Gastrocnemius medialis (tissue), 4 donors: ENCODE measurements around the gene MED16. TPM values are rescaled to one million over a fixed set of nuclear protein-coding genes. Genes with fewer than 3 reads are reported as not detected.

ENCODE experiments used
- ATAC-seq, 2 donors: fragments of 150-250 bp; one replicate each; pipeline ENCODE4 v1.9.1; 2016
- DNase-seq, 2 donors: peaks; one replicate each; pipeline ENCODE4 v3.0.0-alpha.2; 2019
- H3K27ac ChIP-seq, 4 donors: fragments of 200-600 bp; sonication (generic); 1 replicate in 1 of 4; 2 replicates in 3 of 4; pipeline ENCODE4 v1.5.1; 2016 to 2018; ENCODE audit warnings: mild to moderate bottlenecking in 2 of 4, moderate library complexity in 1 of 4
- H3K27me3 ChIP-seq, 3 donors: fragments of 200-600 bp; sonication (generic) in 2 of 3; 1 replicate in 1 of 3; 2 replicates in 2 of 3; pipeline versions ENCODE4 v1.5.1 to v1.6.0; 2016 to 2019; ENCODE audit warnings: mild to moderate bottlenecking in 1 of 3, moderate library complexity in 1 of 3
- H3K36me3 ChIP-seq, 2 donors: fragments of 200-600 bp; sonication (generic) in 1 of 2; one replicate each; pipeline ENCODE4 v1.5.1; 2017 to 2018
- H3K4me1 ChIP-seq, 2 donors: fragments of 200-600 bp; sonication (generic) in 1 of 2; one replicate each; pipeline ENCODE4 v1.5.1; 2016 to 2017; ENCODE audit warnings: mild to moderate bottlenecking in 2 of 2
- H3K4me3 ChIP-seq, 4 donors: fragments of 200-600 bp; sonication (generic) in 3 of 4; 1 replicate in 1 of 4; 2 replicates in 3 of 4; pipeline ENCODE4 v1.5.1; 2016 to 2019; ENCODE audit warnings: mild to moderate bottlenecking in 2 of 4
- H3K9me3 ChIP-seq, 3 donors: fragments of 200-600 bp; sonication (generic) in 2 of 3; 1 replicate in 1 of 3; 2 replicates in 2 of 3; pipeline ENCODE4 v1.5.1; 2016 to 2019
- POLR2A ChIP-seq, 2 donors: fragments of 450-650 bp; IDR thresholded peaks; one replicate each; pipeline ENCODE4 v1.6.1; 2017; ENCODE audit warnings: antibody characterized with exemption in 2 of 2, mild to moderate bottlenecking in 2 of 2, moderate library complexity in 2 of 2
- in situ Hi-C, 4 donors: fragments of 200-750 bp; cut with MboI; loops; one replicate each; pipeline versions ENCODE4 v1.15.0 to v1.8.0; 2017; ENCODE audit warnings: low sequenced_read_pairs in 4 of 4
- intact Hi-C: fragments of 100-400 bp; cut with DNase I; formaldehyde crosslinking; loops from one replicate; pipeline ENCODE4 v1.15.1; 2023; ENCODE audit warnings: low total_unique reads
- total RNA-seq, 4 donors: library from RNA; depleted of rRNA; stranded (reverse); fragments of >200 nt; gene quantifications; one replicate each; pipeline versions ENCODE4 v1.1.0 to v1.2.3, GENCODE V29; 2016
- TF ChIP-seq, protein P1 (sequence below), 5 experiments: fragments of 450-650 bp in 3 of 5; fragments of 200-600 bp in 2 of 5; sonication (generic) in 2 of 5; IDR thresholded peaks in 4 of 5; conservative IDR thresholded peaks in 1 of 5; 1 replicate in 4 of 5; 2 replicates in 1 of 5; pipeline ENCODE4 v1.5.1; 2016 to 2019; ENCODE audit warnings: antibody characterized with exemption in 5 of 5, mild to moderate bottlenecking in 3 of 5, moderate library complexity in 3 of 5

The MED16 gene
- total RNA-seq, 4 donors from 2014 or later = 22.0 to 67.6 (median 54.6) TPM

DNA sequence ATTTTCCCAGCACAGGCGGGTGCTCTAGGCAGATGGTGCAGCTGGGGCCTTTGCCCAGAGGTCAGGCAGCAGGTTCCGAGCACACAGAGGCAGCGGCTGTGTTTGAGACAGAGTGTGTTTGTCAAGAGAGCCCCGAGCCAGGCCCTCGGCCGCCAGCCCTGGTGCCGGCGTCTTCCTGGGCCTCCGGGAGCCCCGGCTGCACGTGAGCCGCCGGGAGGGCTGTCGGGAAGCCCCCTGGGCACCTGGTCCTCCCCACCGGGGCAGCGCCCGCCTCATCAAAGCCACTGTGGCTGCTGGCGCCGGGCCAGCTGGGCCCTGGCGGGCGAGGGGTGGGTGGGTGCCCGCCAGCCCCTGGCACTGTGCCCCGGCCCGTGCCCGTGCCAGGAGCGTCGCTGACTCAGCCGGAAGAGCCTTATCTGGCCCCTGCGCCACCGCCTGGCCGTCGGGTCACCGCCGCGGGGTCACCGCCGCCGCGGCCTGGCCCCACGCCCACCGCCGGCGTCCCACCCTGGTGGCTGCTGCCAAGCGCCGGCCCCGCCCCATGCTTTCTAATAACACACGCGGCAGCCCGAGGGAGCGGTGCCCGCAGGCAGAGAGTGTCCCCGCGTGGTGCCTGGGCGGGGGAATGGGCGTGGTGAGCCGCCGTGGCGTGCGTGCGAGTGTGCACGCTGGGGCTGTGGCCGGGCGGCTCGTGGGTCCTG, 47.8 kb upstream of the MED16 start:
- DNase-seq = peak; percentile 30 to 48
- no peaks in the 10 kb centered on the region for H3K9me3 ChIP-seq
- peak overlapping the region; percentile 34 to 50 (median 44) for H3K4me3 ChIP-seq
- intact Hi-C loops = no loop called here
- H3K27ac ChIP-seq = peak overlapping the region; percentile 56 to 72 (median 64)
- H3K27me3 ChIP-seq = no peaks in the 10 kb centered on the region
- H3K36me3 ChIP-seq = no peaks in the 10 kb centered on the region
- in situ Hi-C loops = no loop called here
- peak; percentile 44 to 59 for ATAC-seq
- TF ChIP-seq POLR2A (IDR thresholded peaks at IDR 0.05) = no peak
- TF ChIP-seq, protein P1, sequence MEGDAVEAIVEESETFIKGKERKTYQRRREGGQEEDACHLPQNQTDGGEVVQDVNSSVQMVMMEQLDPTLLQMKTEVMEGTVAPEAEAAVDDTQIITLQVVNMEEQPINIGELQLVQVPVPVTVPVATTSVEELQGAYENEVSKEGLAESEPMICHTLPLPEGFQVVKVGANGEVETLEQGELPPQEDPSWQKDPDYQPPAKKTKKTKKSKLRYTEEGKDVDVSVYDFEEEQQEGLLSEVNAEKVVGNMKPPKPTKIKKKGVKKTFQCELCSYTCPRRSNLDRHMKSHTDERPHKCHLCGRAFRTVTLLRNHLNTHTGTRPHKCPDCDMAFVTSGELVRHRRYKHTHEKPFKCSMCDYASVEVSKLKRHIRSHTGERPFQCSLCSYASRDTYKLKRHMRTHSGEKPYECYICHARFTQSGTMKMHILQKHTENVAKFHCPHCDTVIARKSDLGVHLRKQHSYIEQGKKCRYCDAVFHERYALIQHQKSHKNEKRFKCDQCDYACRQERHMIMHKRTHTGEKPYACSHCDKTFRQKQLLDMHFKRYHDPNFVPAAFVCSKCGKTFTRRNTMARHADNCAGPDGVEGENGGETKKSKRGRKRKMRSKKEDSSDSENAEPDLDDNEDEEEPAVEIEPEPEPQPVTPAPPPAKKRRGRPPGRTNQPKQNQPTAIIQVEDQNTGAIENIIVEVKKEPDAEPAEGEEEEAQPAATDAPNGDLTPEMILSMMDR (IDR thresholded peaks at IDR 0.05 in 4 of 5, conservative IDR thresholded peaks at IDR 0.05 in 1 of 5) = no peak
- peaks cover 0 to 7% of the 10 kb centered on the region in 2 donors for H3K4me1 ChIP-seq

DNA sequence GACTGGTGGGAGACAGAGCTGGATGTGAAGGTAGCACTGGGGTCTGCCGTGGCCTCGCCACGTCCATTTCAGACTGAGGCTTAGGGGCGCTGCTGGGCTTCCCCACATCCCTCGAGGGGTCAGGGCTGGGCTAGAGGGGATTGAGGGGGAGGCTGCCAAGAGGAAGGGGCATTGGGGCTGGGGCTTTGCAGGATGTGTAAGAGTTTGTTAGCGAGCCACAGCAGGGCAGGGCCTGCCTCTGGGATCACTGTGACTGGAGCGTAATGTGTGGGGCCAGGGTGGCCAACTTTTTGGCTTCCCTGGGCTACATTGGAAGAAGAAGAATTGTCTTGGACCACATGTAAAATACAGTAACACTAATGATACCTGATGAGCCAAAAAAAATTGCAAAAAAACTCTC, 46.9 kb upstream of the MED16 start:
- Histone ChIP-seq H3K9me3 (no peaks in the 10 kb centered on the region), H3K4me1 (peaks cover 5 to 12% of the 10 kb centered on the region in 2 donors), H3K27me3 (no peaks in the 10 kb centered on the region), H3K27ac (peak overlapping the region in 1 of 4 donors; percentile 68), H3K4me3 (no peak overlapping the region), H3K36me3 (no peaks in the 10 kb centered on the region)
- DNase-seq (no peak), ATAC-seq (no peak)
- intact Hi-C loops (no loop called here), in situ Hi-C loops (no loop called here)
- TF ChIP-seq, protein P1 (IDR thresholded peaks at IDR 0.05 in 4 of 5, conservative IDR thresholded peaks at IDR 0.05 in 1 of 5) = no peak
- no peak for TF ChIP-seq POLR2A (IDR thresholded peaks at IDR 0.05)

DNA sequence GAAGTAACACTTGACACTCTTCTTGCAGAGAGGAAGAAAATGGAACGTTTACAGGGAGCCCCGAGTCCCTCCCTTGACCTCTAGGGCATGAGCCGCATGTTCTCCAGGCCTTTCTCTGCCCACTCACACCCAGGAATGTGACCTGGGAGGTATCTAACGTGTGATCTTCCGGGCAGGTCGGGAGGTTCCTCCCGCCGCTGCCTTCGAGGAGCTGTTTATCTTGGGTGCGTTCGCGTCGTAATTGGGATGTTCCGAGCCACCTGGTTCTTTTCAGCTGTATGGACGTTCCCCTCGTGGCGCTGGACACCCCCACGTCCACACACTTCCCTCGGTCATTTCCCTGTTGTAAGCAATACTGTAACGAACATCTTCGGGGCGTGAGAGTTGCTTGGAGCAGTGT, 46.5 kb upstream of the MED16 start:
- no peak for DNase-seq
- no peak overlapping the region for H3K27ac ChIP-seq
- H3K27me3 ChIP-seq = no peaks in the 10 kb centered on the region
- intact Hi-C loops (no loop called here), in situ Hi-C loops (no loop called here)
- H3K9me3 ChIP-seq = no peaks in the 10 kb centered on the region
- H3K4me1 ChIP-seq = peaks cover 8 to 16% of the 10 kb centered on the region in 2 donors
- TF ChIP-seq POLR2A (IDR thresholded peaks at IDR 0.05) = no peak
- TF ChIP-seq, protein P1 (IDR thresholded peaks at IDR 0.05 in 4 of 5, conservative IDR thresholded peaks at IDR 0.05 in 1 of 5) = no peak
- no peak overlapping the region for H3K4me3 ChIP-seq
- no peaks in the 10 kb centered on the region for H3K36me3 ChIP-seq
- no peak for ATAC-seq

DNA sequence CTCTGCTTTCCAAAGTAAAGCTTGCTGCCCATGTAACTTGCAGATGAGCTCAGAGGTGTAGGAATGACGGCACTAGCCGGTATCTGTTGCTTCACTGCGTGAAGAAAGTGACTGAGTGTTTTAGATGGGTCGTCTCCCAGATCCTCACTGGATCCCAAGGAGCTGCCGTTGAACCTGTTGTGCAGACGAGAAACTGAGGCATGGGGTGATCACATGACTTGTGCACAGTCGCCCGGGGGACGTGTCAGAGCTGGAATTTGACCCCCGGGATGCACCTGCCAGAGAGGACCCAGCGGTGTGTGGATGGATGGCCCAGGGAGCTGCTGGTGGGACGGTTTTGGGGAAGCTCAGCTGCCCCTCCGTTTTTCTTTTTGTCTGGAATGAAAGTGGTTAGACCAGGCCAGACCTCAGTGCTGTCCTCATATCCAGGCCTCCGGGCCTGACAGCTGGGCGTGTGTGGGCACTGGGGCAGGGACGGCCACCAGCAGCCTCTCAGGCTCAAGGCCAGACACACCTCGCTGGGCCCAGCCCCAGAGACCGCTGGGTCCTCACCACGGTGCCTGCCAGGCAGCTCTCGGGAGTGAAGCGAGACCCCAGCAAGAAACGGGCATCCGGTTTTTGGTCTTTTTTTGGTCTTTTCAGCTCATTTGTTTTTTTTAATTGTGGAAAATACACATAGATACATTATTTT, 45.4 kb upstream of the MED16 start:
- in situ Hi-C loops (no loop called here), intact Hi-C loops (no loop called here)
- Histone ChIP-seq H3K27me3 (no peaks in the 10 kb centered on the region), H3K4me1 (peaks cover 18 to 27% of the 10 kb centered on the region in 2 donors), H3K9me3 (no peaks in the 10 kb centered on the region), H3K4me3 (no peak overlapping the region), H3K27ac (no peak overlapping the region), H3K36me3 (no peaks in the 10 kb centered on the region)
- DNase-seq (no peak), ATAC-seq (no peak)
- no peak for TF ChIP-seq POLR2A (IDR thresholded peaks at IDR 0.05)

GRCh38 chr19:937259-937694, 44.3 kb upstream of the MED16 start:
- ATAC-seq (no peak), DNase-seq (no peak)
- no peaks in the 10 kb centered on the region for H3K9me3 ChIP-seq
- H3K4me3 ChIP-seq = no peak overlapping the region
- H3K36me3 ChIP-seq = no peaks in the 10 kb centered on the region
- H3K27me3 ChIP-seq = no peaks in the 10 kb centered on the region
- intact Hi-C loops (no loop called here), in situ Hi-C loops (no loop called here)
- peaks cover 20 to 35% of the 10 kb centered on the region in 2 donors for H3K4me1 ChIP-seq
- H3K27ac ChIP-seq = no peak overlapping the region
- TF ChIP-seq, protein P1 (IDR thresholded peaks at IDR 0.05 in 4 of 5, conservative IDR thresholded peaks at IDR 0.05 in 1 of 5) = no peak
- TF ChIP-seq POLR2A (IDR thresholded peaks at IDR 0.05) = no peak
